AG04449 (cell line): ENCODE measurements around the gene CCDC57.

Source experiments
- CTCF ChIA-PET: fragments of 350-600 bp; formaldehyde crosslinking; extraction: SDS; loops from one replicate; lab custom pipeline; 2021; ENCODE audit warnings: antibody characterized with exemption; lab: Yijun Ruan, JAX
- POLR2A ChIA-PET: fragments of 400-600, 350-600 bp; formaldehyde crosslinking; extraction: SDS; loops from one replicate; lab custom pipeline; 2020; ENCODE audit warnings: antibody characterized with exemption, inconsistent platforms; lab: Yijun Ruan, JAX
- DNase-seq: peaks from one replicate; pipeline ENCODE4 v3.0.0-alpha.2; 2010; ENCODE audit warnings: low read depth, low spot score
- H3K4me3 ChIP-seq: 2 replicates; pipeline ENCODE4 v1.5.1; 2011; ENCODE audit warnings: low read depth, mild to moderate bottlenecking, control low read depth, low read length
- CTCF ChIP-seq: IDR thresholded peaks from one replicate; pipeline ENCODE4 v1.5.1; 2011; ENCODE audit warnings: mild to moderate bottlenecking, moderate library complexity, low read length, control low read depth, inconsistent platforms; ENCODE audit not compliant: insufficient read depth; ENCODE audit errors: missing control alignments

CCDC57 gene

GRCh38 chr17:82172486-82173160 is 40.0 kb downstream of the CCDC57 start:
- DNase-seq: no peak
- TF ChIP-seq CTCF: no peak
- ChIA-PET CTCF (interaction anchor here (1.0 to 1.6 kb wide), 4 partner anchors 13 to 143 kb away, joined by 3 to 5 read pairs (median 3); partner anchors contain the start of gene DCXR), POLR2A (no interaction called here)
- H3K4me3 ChIP-seq: no peak overlapping the region

GRCh38 chr17:82171750-82172375 is 40.8 kb downstream of the CCDC57 start:
- CTCF ChIA-PET: interaction anchor here (1.5 to 1.6 kb wide), 2 partner anchors 134 to 142 kb away, joined by 3 to 5 read pairs; partner anchors contain the start of gene DCXR
- POLR2A ChIA-PET: no interaction called here
- no peak for DNase-seq

GRCh38 chr17:82170412-82170961 is 42.2 kb downstream of the CCDC57 start:
- ChIA-PET POLR2A (no interaction called here), CTCF (interaction anchor here (0.8 kb wide), 1 partner anchor 84 kb away, joined by 3 read pairs; no protein-coding TSS in a partner anchor)
- no peak overlapping the region for H3K4me3 ChIP-seq
- DNase-seq: no peak
- no peak for TF ChIP-seq CTCF

More at GRCh38 chr17:82171750-82172375, 40.8 kb downstream of the CCDC57 start:
- no peak overlapping the region for H3K4me3 ChIP-seq
- no peak for TF ChIP-seq CTCF

GRCh38 chr17:82168568-82168967 is 44.1 kb downstream of the CCDC57 start:
- ChIA-PET POLR2A (no interaction called here), CTCF (no interaction called here)
- DNase-seq: no peak
- TF ChIP-seq CTCF: no peak
- no peak overlapping the region for H3K4me3 ChIP-seq

- TF ChIP-seq CTCF: no peak
- ChIA-PET POLR2A (no interaction called here), CTCF (interaction anchor here (1.4 to 4.4 kb wide), 2 partner anchors 9 to 12 kb away, joined by 3 to 21 read pairs; no protein-coding TSS in a partner anchor)
- no peak overlapping the region for H3K4me3 ChIP-seq
- DNase-seq: no peak
These were observed 45.6 kb downstream of the CCDC57 start for GRCh38 chr17:82167028-82167427.

DNA sequence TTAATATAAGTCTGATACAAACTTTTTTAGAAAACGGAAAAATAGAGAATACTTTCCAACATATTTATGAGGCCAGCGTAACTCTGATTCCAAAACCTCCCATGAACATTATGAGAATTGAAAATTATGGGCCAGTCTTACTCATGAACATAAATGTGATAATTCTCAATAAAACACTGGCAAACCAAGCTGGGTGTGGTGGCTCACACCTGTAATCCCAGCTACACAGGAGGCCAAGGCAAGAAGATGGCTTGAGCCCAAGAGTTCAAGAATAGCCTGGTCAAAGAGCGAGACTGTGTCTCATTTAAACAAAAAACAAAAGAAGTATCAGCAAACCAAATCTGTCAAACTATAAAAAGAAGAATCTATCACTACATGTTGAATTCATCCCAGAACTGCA is 47.8 kb downstream of the CCDC57 start:
- CTCF ChIA-PET: interaction anchor here (0.9 to 4.4 kb wide), 3 partner anchors 9 to 134 kb away, joined by 3 to 21 read pairs (median 3); no protein-coding TSS in a partner anchor
- TF ChIP-seq CTCF: no peak
- POLR2A ChIA-PET: no interaction called here
- DNase-seq: no peak
- no peak overlapping the region for H3K4me3 ChIP-seq
